Measurements from ENCODE around the gene KAZN. TPM values are rescaled to one million over a fixed set of nuclear protein-coding genes. Genes with fewer than 3 reads are reported as not detected.

KAZN gene
- total RNA-seq, 2 donors from 2014 or later, result 9.8 to 12.2 TPM

DNA sequence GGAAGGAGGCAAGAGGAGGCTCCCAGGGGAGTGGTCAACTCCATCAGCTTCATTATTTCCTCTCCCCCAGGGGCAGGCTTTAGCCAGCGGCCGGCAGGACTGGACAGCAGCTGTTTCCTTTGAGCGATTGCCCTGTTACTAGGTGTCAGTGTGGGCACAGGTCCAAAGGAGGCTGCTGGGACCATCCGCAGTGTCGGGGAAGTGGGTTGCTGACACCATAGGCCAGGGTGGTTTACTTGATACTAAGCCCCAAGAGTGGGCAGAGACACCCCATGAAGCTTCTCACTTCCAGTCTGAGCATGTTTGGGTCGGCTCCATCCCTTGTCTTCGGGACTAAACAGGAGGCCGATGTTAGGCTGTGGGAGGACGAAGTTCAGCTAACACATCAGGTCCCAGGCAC, 63.6 kb downstream of the KAZN start:
- H3K4me3 ChIP-seq, result no peak overlapping the region
- H3K9ac ChIP-seq (ENCODE audit: low read depth in 2 of 2, low read length in 2 of 2), result no peak overlapping the region
- H3K27ac ChIP-seq, result no peak overlapping the region
- no peaks in the 10 kb centered on the region for H3K9me3 ChIP-seq
- no peak for DNase-seq
- intact Hi-C loops (cut with DNase I), result no loop called here
- no peaks in the 10 kb centered on the region for H3K4me1 ChIP-seq
- H3K27me3 ChIP-seq, result no peaks in the 10 kb centered on the region
- TF ChIP-seq, protein P1, sequence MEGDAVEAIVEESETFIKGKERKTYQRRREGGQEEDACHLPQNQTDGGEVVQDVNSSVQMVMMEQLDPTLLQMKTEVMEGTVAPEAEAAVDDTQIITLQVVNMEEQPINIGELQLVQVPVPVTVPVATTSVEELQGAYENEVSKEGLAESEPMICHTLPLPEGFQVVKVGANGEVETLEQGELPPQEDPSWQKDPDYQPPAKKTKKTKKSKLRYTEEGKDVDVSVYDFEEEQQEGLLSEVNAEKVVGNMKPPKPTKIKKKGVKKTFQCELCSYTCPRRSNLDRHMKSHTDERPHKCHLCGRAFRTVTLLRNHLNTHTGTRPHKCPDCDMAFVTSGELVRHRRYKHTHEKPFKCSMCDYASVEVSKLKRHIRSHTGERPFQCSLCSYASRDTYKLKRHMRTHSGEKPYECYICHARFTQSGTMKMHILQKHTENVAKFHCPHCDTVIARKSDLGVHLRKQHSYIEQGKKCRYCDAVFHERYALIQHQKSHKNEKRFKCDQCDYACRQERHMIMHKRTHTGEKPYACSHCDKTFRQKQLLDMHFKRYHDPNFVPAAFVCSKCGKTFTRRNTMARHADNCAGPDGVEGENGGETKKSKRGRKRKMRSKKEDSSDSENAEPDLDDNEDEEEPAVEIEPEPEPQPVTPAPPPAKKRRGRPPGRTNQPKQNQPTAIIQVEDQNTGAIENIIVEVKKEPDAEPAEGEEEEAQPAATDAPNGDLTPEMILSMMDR (IDR thresholded peaks at IDR 0.05), result no peak
- H3K36me3 ChIP-seq, result no peaks in the 10 kb centered on the region

DNA sequence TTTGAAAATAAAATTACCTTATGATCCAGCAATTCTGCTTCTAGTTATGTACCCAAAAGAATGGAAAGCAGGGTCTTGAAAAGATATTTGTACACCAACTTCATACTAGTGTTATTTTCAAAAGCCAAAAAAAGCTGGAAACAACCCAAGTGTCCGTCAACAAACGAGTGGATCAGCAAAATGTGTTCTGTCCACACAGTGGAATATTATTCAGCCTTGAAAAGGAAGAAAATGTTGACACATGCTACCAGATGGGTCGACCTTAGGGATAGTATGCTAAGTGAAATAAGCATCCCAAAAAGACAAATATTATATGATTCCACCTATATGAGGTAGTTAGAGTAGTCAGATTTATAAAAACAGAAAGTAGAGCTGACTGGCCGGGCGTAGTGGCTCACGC, 65.3 kb downstream of the KAZN start:
- no peak overlapping the region for H3K27ac ChIP-seq
- no peak for DNase-seq
- no peaks in the 10 kb centered on the region for H3K27me3 ChIP-seq
- no peak overlapping the region for H3K4me3 ChIP-seq
- H3K36me3 ChIP-seq, result no peaks in the 10 kb centered on the region
- H3K9me3 ChIP-seq, result no peaks in the 10 kb centered on the region
- intact Hi-C loops (cut with DNase I), result no loop called here
- H3K9ac ChIP-seq (ENCODE audit: low read depth in 2 of 2, low read length in 2 of 2), result no peak overlapping the region
- TF ChIP-seq, protein P1 (IDR thresholded peaks at IDR 0.05), result no peak
- H3K4me1 ChIP-seq, result no peaks in the 10 kb centered on the region

DNA sequence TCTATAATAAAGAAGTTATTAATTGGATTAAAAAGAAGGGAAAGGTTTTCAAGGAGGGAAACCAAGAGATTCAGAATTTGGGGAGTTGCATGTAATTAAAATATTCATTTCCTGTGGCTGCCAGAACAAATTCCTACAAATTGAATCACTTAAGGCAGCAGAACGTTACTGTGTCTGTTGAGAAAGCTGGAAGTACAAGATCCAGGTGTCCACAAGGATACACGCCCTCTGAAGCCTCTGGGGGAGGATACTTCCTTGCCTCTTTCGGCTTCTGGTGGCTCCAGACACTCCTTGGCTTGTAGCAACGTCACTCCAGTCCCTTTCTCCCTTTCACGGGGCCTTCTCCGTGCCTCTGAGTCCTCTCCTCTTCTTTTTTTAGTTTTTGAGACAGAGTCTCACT, 67.9 kb downstream of the KAZN start:
- Histone ChIP-seq H3K9me3 (no peaks in the 10 kb centered on the region), H3K27ac (no peak overlapping the region), H3K27me3 (no peaks in the 10 kb centered on the region), H3K4me3 (no peak overlapping the region), H3K4me1 (no peaks in the 10 kb centered on the region), H3K9ac (ENCODE audit: low read depth in 2 of 2, low read length in 2 of 2) (no peak overlapping the region), H3K36me3 (no peaks in the 10 kb centered on the region)
- TF ChIP-seq, protein P1 (IDR thresholded peaks at IDR 0.05), result no peak
- no peak for DNase-seq
- intact Hi-C loops (cut with DNase I), result no loop called here

DNA sequence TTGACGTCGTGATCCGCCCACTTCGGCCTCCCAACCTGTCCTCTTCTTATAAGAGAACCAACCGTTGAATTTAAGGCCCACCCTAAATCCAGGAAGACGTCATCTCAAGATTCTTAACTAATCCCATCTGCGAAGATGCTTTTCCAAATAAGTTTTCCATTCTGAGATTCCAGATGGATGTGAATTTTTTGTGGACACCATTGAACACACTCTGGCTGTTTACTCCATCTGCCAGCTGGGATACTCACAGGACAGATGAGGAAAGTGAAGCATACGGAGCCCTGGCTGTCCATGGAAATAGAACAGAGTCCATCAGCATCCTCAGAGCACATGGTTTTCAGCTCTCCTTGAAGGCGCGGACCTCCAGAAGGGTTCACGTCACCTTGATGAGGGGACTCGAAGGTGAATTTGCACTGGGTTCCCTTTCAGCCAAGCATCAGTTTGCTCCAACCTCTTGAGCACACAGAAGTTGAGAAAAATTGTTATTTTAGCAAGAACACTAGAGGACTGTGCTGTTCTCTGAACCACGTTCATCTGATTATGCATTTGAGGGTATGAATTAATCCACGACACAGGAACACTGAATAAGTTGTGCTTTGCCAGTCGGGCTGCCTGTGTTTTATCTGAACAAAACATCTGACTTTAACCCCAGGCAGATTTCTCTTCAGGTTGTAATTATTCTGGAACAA, 68.6 kb downstream of the KAZN start:
- H3K4me1 ChIP-seq, result no peaks in the 10 kb centered on the region
- H3K27ac ChIP-seq, result no peak overlapping the region
- no peak overlapping the region for H3K9ac ChIP-seq (ENCODE audit: low read depth in 2 of 2, low read length in 2 of 2)
- DNase-seq, result no peak
- intact Hi-C loops (cut with DNase I), result no loop called here
- no peaks in the 10 kb centered on the region for H3K36me3 ChIP-seq
- H3K9me3 ChIP-seq, result no peaks in the 10 kb centered on the region
- TF ChIP-seq, protein P1 (IDR thresholded peaks at IDR 0.05), result no peak
- H3K27me3 ChIP-seq, result no peaks in the 10 kb centered on the region
- H3K4me3 ChIP-seq, result no peak overlapping the region

DNA sequence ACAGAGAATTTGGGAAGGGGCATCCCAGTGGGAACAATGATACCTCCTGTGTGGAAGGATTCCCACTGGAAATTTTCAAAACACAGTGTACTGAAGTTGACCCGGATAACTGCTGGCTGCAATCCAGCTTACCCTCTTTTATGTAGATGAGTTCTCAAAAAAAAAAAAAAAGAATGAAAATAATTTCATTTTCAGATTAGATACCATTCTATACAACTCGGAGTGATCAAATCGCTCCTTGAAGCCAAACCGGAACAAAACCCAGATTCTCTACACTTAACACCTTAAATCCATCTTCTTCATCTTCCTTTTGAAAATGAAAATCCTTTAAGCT, 69.1 kb downstream of the KAZN start:
- Histone ChIP-seq H3K4me1 (no peaks in the 10 kb centered on the region), H3K9me3 (no peaks in the 10 kb centered on the region), H3K27ac (no peak overlapping the region), H3K27me3 (no peaks in the 10 kb centered on the region), H3K36me3 (no peaks in the 10 kb centered on the region), H3K4me3 (no peak overlapping the region), H3K9ac (ENCODE audit: low read depth in 2 of 2, low read length in 2 of 2) (no peak overlapping the region)
- no peak for DNase-seq
- TF ChIP-seq, protein P1 (IDR thresholded peaks at IDR 0.05), result no peak
- intact Hi-C loops (cut with DNase I), result no loop called here

Measured in colonic mucosa (tissue), 4 donors.